ENCODE measurements around the gene ELOVL4.

Gene ELOVL4

DNA sequence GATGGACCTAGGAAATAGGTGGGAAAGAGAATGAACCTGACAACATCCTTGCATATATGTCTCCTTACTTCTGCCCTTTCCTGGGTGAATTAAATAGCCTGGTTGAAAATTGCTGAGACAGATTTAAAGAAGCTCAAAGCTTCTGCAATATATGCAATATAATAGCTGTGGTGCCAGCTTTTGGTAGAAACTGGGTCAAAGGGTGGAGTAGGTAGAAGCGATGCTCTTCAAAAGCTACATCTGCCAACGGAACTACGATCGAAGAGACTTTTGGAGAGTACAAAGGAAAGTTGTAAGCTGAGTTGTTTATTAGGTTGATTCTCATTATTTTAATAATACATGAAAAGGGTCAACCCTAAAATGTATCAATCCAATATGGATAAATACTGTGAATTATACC is 34.3 kb upstream of the ELOVL4 start:
- TF ChIP-seq CTCF (IDR thresholded peaks at IDR 0.05) (no peak), ZFX (IDR thresholded peaks at IDR 0.05; ENCODE audit: borderline replicate concordance) (no peak)
- H3K27ac ChIP-seq, result no peak overlapping the region

GRCh38 chr6:79971193-79971592 is 23.8 kb upstream of the ELOVL4 start:
- H3K27ac ChIP-seq, result no peak overlapping the region
- TF ChIP-seq ZFX (IDR thresholded peaks at IDR 0.05; ENCODE audit: borderline replicate concordance) (no peak), CTCF (IDR thresholded peaks at IDR 0.05) (no peak)

DNA sequence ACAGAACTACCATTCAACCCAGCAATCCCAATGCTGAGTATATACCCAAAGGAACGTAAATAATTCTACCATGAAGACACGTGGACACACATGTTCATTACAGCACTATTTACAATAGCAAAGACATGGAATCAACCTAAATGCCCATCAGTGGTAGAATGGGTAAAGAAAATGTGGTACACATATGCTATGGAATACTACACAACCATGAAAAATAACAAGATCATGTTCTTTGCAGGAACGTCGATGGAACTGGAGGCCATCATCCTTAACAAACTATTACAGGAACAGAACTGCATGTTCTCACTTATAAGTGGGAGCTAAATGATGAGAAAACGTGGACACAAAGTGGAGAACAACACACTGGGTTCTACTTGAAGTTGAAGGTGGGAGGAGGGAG is 22.4 kb upstream of the ELOVL4 start:
- no peak overlapping the region for H3K27ac ChIP-seq
- TF ChIP-seq CTCF (IDR thresholded peaks at IDR 0.05) (no peak), ZFX (IDR thresholded peaks at IDR 0.05; ENCODE audit: borderline replicate concordance) (no peak)

DNA sequence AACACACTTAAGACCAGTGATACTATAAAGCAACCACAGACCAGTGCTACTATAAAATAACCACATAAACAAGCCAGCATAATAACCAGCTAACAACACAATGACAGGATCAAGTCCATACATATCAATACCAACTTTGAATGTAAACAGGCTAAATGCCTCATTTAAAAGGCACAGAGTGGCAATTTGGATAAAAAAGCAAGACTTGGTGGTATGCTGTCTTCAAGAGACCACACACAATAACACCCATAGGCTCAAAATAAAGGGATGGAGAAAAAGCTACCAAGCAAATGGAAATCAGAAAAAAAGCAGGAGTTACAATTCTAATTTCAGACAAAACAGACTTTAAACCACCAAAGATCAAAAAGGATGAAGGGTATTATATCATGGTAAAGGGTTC is 19.8 kb upstream of the ELOVL4 start:
- H3K27ac ChIP-seq, result no peak overlapping the region
- TF ChIP-seq ZFX (IDR thresholded peaks at IDR 0.05; ENCODE audit: borderline replicate concordance) (no peak), CTCF (IDR thresholded peaks at IDR 0.05) (no peak)

- peak overlapping the region; percentile 33 for H3K27ac ChIP-seq
- no peak for TF ChIP-seq ZFX (IDR thresholded peaks at IDR 0.05; ENCODE audit: borderline replicate concordance)
- no peak for TF ChIP-seq CTCF (IDR thresholded peaks at IDR 0.05)
Measured at GRCh38 chr6:79964607-79965081, 17.3 kb upstream of the ELOVL4 start.

- TF ChIP-seq ZFX (IDR thresholded peaks at IDR 0.05; ENCODE audit: borderline replicate concordance) (no peak), CTCF (IDR thresholded peaks at IDR 0.05) (no peak)
- no peak overlapping the region for H3K27ac ChIP-seq
Measured at GRCh38 chr6:79954849-79955248, 7.5 kb upstream of the ELOVL4 start.

GRCh38 chr6:79949233-79949632 is 1.9 kb upstream of the ELOVL4 start:
- no peak overlapping the region for H3K27ac ChIP-seq
- TF ChIP-seq CTCF (IDR thresholded peaks at IDR 0.05) (peak; percentile 83), ZFX (IDR thresholded peaks at IDR 0.05; ENCODE audit: borderline replicate concordance) (no peak)
